H1 (cell line): Measurements from ENCODE around the gene DRAP1. TPM values are rescaled to one million over a fixed set of nuclear protein-coding genes. Genes with fewer than 3 reads are reported as not detected.

Experiments
- CTCF ChIA-PET: fragments of 300-600 bp; sonication (Branson Sonifier 250); formaldehyde crosslinking; loops from one replicate; lab custom pipeline; 2021; ENCODE audit not compliant: partially characterized antibody; lab: Charles Lee
- POLR2A ChIA-PET: fragments of 300-600 bp; sonication (Branson Sonifier 250); formaldehyde crosslinking; loops from one replicate; lab custom pipeline; 2021; ENCODE audit warnings: inconsistent platforms; ENCODE audit not compliant: partially characterized antibody; lab: Charles Lee
- DNase-seq, 2 experiments: peaks; one replicate each; pipeline versions ENCODE4 v3.0.0 to v3.0.0-alpha.2; 2010 to 2022; ENCODE audit warnings: low spot score in 2 of 2, low read depth in 1 of 2, mixed read lengths in 1 of 2
- FAIRE-seq: peaks from 2 replicates; lab custom pipeline; 2011; peaks lifted over from hg19 to GRCh38; lab: Jason Lieb, UNC
- H2AFZ ChIP-seq: 2 replicates; pipeline ENCODE4 v1.8.1; 2012; ENCODE audit warnings: low read length, inconsistent platforms
- H2AK5ac ChIP-seq: 2 replicates; pipeline ENCODE4 v1.6.1; 2013; ENCODE audit warnings: low read depth, low read length
- H2BK120ac ChIP-seq: replicated peaks from 2 replicates; pipeline ENCODE3; 2013; ENCODE audit warnings: low read depth, low read length, inconsistent platforms
- H2BK12ac ChIP-seq: 2 replicates; pipeline ENCODE4 v1.6.1; 2013; ENCODE audit warnings: low read depth, low read length
- H2BK15ac ChIP-seq: 2 replicates; pipeline ENCODE4 v1.6.1; 2013; ENCODE audit warnings: low read length
- H2BK20ac ChIP-seq: 2 replicates; pipeline ENCODE4 v1.6.1; 2013; ENCODE audit warnings: low read length
- H2BK5ac ChIP-seq: 2 replicates; pipeline ENCODE4 v1.6.1; 2013; ENCODE audit warnings: low read depth, low read length
- H3K14ac ChIP-seq: 2 replicates; pipeline ENCODE4 v1.6.1; 2013; ENCODE audit warnings: inconsistent platforms; ENCODE audit not compliant: insufficient read length
- H3K18ac ChIP-seq: 2 replicates; pipeline ENCODE4 v1.6.1; 2013; ENCODE audit warnings: low read length; ENCODE audit errors: extremely low read depth
- H3K23ac ChIP-seq: 2 replicates; pipeline ENCODE4 v1.6.1; 2013; ENCODE audit warnings: inconsistent platforms; ENCODE audit not compliant: insufficient read length
- H3K23me2 ChIP-seq: 2 replicates; pipeline ENCODE4 v1.6.1; 2013; ENCODE audit warnings: low read depth, low read length
- H3K27ac ChIP-seq: 2 replicates; pipeline ENCODE4 v1.6.1; 2011; ENCODE audit warnings: low read depth, low read length, inconsistent platforms
- H3K27me3 ChIP-seq, 4 experiments: replicated peaks in 1 of 4; 1 replicate in 1 of 4; 2 replicates in 3 of 4; pipeline versions ENCODE4 v1.6.1 to v1.8.1; 2011 to 2013; ENCODE audit warnings: low read length in 3 of 4, mild to moderate bottlenecking in 3 of 4, inconsistent platforms in 2 of 4, mixed read lengths in 2 of 4, moderate library complexity in 1 of 4; ENCODE audit not compliant: control insufficient read depth in 3 of 4, insufficient read depth in 3 of 4; ENCODE audit errors: extremely low read depth in 1 of 4
- H3K36me3 ChIP-seq, 4 experiments: 2 replicates each; pipeline versions ENCODE4 v1.6.1 to v1.8.1; 2011 to 2013; ENCODE audit warnings: mild to moderate bottlenecking in 4 of 4, low read length in 3 of 4, moderate library complexity in 2 of 4, control low read depth in 1 of 4, inconsistent platforms in 1 of 4; ENCODE audit not compliant: insufficient read depth in 4 of 4, control insufficient read depth in 2 of 4
- H3K4ac ChIP-seq: replicated peaks from 2 replicates; pipeline ENCODE3; 2013; ENCODE audit warnings: low read length, low read depth, mixed read lengths, inconsistent platforms; ENCODE audit not compliant: insufficient read length
- H3K4me1 ChIP-seq, 4 experiments: replicated peaks in 1 of 4; 1 replicate in 1 of 4; 2 replicates in 3 of 4; pipeline versions ENCODE4 v1.6.1 to v1.8.1; 2011 to 2013; ENCODE audit warnings: low read length in 3 of 4, inconsistent platforms in 2 of 4, mixed read lengths in 1 of 4; ENCODE audit not compliant: insufficient read depth in 4 of 4, control insufficient read depth in 3 of 4
- H3K4me2 ChIP-seq, 2 experiments: 2 replicates each; pipeline versions ENCODE4 v1.6.1 to v1.8.1; 2011 to 2013; ENCODE audit warnings: low read depth in 2 of 2, low read length in 2 of 2, control low read depth in 1 of 2, inconsistent platforms in 1 of 2, mild to moderate bottlenecking in 1 of 2; ENCODE audit not compliant: insufficient read depth in 1 of 2
- H3K4me3 ChIP-seq, 4 experiments: fragments of 200-600, 300-600 bp in 1 of 4; sonication (generic), shearing (Covaris generic), sonication (Bioruptor Twin) in 1 of 4; 2 replicates each; pipeline versions ENCODE4 v1.5.1 to v1.8.1; 2011 to 2016; ENCODE audit warnings: low read length in 4 of 4, low read depth in 3 of 4, control low read depth in 2 of 4, inconsistent platforms in 2 of 4, mild to moderate bottlenecking in 2 of 4, mixed read lengths in 1 of 4, moderate library complexity in 1 of 4; ENCODE audit not compliant: insufficient read depth in 2 of 4; ENCODE audit errors: extremely low read depth in 1 of 4
- H3K56ac ChIP-seq: replicated peaks from 2 replicates; pipeline ENCODE3; 2013; ENCODE audit warnings: low read depth, mild to moderate bottlenecking, mixed read lengths, low read length, inconsistent platforms; ENCODE audit not compliant: insufficient read length
- H3K79me1 ChIP-seq: 2 replicates; pipeline ENCODE4 v1.6.1; 2013; ENCODE audit warnings: low read depth, low read length, control low read depth
- H3K79me2 ChIP-seq, 2 experiments: 2 replicates each; pipeline versions ENCODE4 v1.6.1 to v1.8.1; 2012 to 2013; ENCODE audit warnings: low read length in 2 of 2, mild to moderate bottlenecking in 2 of 2, inconsistent platforms in 1 of 2; ENCODE audit not compliant: insufficient read depth in 2 of 2, control insufficient read depth in 1 of 2
- H3K9ac ChIP-seq, 4 experiments: replicated peaks in 1 of 4; 1 replicate in 1 of 4; 2 replicates in 3 of 4; pipeline versions ENCODE4 v1.6.1 to v1.8.1; 2011 to 2013; ENCODE audit warnings: low read depth in 3 of 4, low read length in 3 of 4, control low read depth in 2 of 4, mild to moderate bottlenecking in 2 of 4, moderate library complexity in 2 of 4, inconsistent platforms in 1 of 4; ENCODE audit errors: extremely low read depth in 1 of 4
- H3K9me3 ChIP-seq, 2 experiments: 2 replicates each; pipeline versions ENCODE4 v1.6.1 to v1.8.1; 2012 to 2013; ENCODE audit warnings: mild to moderate bottlenecking in 2 of 2, moderate library complexity in 2 of 2, control low read depth in 1 of 2, inconsistent platforms in 1 of 2, low read depth in 1 of 2, low read length in 1 of 2, mixed read lengths in 1 of 2; ENCODE audit not compliant: insufficient read depth in 2 of 2
- H4K20me1 ChIP-seq, 2 experiments: replicated peaks in 1 of 2; 2 replicates each; pipeline versions ENCODE3 to v1.8.1; 2011 to 2013; ENCODE audit warnings: inconsistent platforms in 2 of 2, low read length in 2 of 2, mild to moderate bottlenecking in 1 of 2; ENCODE audit not compliant: insufficient read depth in 2 of 2, control insufficient read depth in 1 of 2
- H4K5ac ChIP-seq: 2 replicates; pipeline ENCODE4 v1.6.1; 2013; ENCODE audit warnings: low read length, low read depth, mixed read lengths, inconsistent platforms; ENCODE audit not compliant: insufficient read length
- H4K8ac ChIP-seq: 2 replicates; pipeline ENCODE4 v1.8.0; 2013; ENCODE audit warnings: mild to moderate bottlenecking, moderate library complexity, low read length, inconsistent platforms; ENCODE audit not compliant: insufficient read depth; ENCODE audit errors: extremely low read depth
- H4K91ac ChIP-seq: replicated peaks from 2 replicates; pipeline ENCODE3; 2013; ENCODE audit warnings: low read length, mixed read lengths, inconsistent platforms; ENCODE audit not compliant: insufficient read length
- CBX5 ChIP-seq: fragments of 300-800, 300-1000 bp; sonication (generic); IDR thresholded peaks from 2 replicates; pipeline ENCODE4 v1.7.1; 2016; ENCODE audit warnings: antibody characterized with exemption, low read length, low read depth
- CBX8 ChIP-seq: fragments of 300-800, 300-1000 bp; sonication (generic); IDR thresholded peaks from 2 replicates; pipeline ENCODE4 v1.7.1; 2016; ENCODE audit warnings: low read depth, low read length, borderline replicate concordance
- CREB1 ChIP-seq: IDR thresholded peaks from 2 replicates; pipeline ENCODE4 v1.6.1; 2012; ENCODE audit warnings: inconsistent platforms
- EZH2 ChIP-seq: fragments of 200-600 bp; sonication (generic); IDR thresholded peaks from 2 replicates; pipeline ENCODE4 v1.7.1; 2012; ENCODE audit warnings: low read depth, mild to moderate bottlenecking, moderate library complexity, low read length, inconsistent platforms; ENCODE audit not compliant: severe bottlenecking
- HDAC2 ChIP-seq, 2 experiments: fragments of 300-600 bp in 1 of 2; sonication (generic) in 1 of 2; IDR thresholded peaks; 2 replicates each; pipeline ENCODE4 v1.6.1; 2011 to 2012; ENCODE audit warnings: low read depth in 2 of 2, low read length in 2 of 2, mild to moderate bottlenecking in 2 of 2, moderate library complexity in 2 of 2, borderline replicate concordance in 1 of 2, inconsistent platforms in 1 of 2
- MAFK ChIP-seq: IDR thresholded peaks from 2 replicates; pipeline ENCODE4 v1.6.1; 2012; ENCODE audit warnings: low read depth, mild to moderate bottlenecking, improper control_type of control experiment, low read length
- POLR2A ChIP-seq, 2 experiments: IDR thresholded peaks; 1 replicate in 1 of 2; 2 replicates in 1 of 2; pipeline ENCODE4 v1.6.1; 2011; ENCODE audit warnings: low read depth in 2 of 2, low read length in 2 of 2, mild to moderate bottlenecking in 2 of 2; ENCODE audit errors: control extremely low read depth in 1 of 2
- RXRA ChIP-seq: IDR thresholded peaks from 2 replicates; pipeline ENCODE4 v1.6.1; 2011; ENCODE audit warnings: low read depth, mild to moderate bottlenecking, low read length, moderate library complexity; ENCODE audit not compliant: insufficient read depth
- SP4 ChIP-seq: IDR thresholded peaks from 2 replicates; pipeline ENCODE4 v1.6.1; 2012; ENCODE audit warnings: low read length, inconsistent platforms
- WGBS, 2 experiments: shearing (Covaris generic) in 1 of 2; methylation state at CpG; one replicate each; pipeline versions ENCODE4 v1.1.6 to v1.1.7; 2013 to 2015; ENCODE audit warnings: low lambda C conversion rate in 2 of 2, mixed read lengths in 2 of 2, inconsistent platforms in 1 of 2, low coverage in 1 of 2, missing lambda C conversion rate in 1 of 2; ENCODE audit not compliant: insufficient replicate concordance in 2 of 2, insufficient coverage in 1 of 2, insufficient read length in 1 of 2; ENCODE audit errors: extremely low coverage in 1 of 2, missing lambda C conversion rate in 1 of 2; 5-methylcytosine and 5-hydroxymethylcytosine counted together
- polyA plus RNA-seq, 7 experiments: library from polyadenylated mRNA; depleted of rRNA in 3 of 7; stranded (reverse) in 5 of 7; unstranded in 2 of 7; fragments of >200 nt in 5 of 7; fragments of 200-250 nt in 2 of 7; gene quantifications; 1 replicate in 5 of 7; 2 replicates in 1 of 7; 4 replicates in 1 of 7; pipeline versions ENCODE4 v1.2.1 to v1.2.3, GENCODE V29; 2011 to 2013; ENCODE audit warnings: missing spikeins in 2 of 7, mixed read lengths in 2 of 7
- total RNA-seq: library from RNA; stranded (reverse); fragmentation: NEBNext Ultra II Directional; extraction: Animal tissue kit (Norgen Biotek cat#: 25700); gene quantifications from 2 replicates; pipeline ENCODE4 v1.2.1, GENCODE V29; 2021
- TF ChIP-seq, protein P1 (sequence below): IDR thresholded peaks from 2 replicates; pipeline ENCODE4 v1.6.1; 2012; ENCODE audit warnings: low read length, inconsistent platforms

The DRAP1 gene
- total and polyA plus RNA-seq, 2 of the 8 experiments (the other 6 are each of a cell fraction or from before 2014, with no cell fraction given), result 62.5 to 98.7 TPM

DNA sequence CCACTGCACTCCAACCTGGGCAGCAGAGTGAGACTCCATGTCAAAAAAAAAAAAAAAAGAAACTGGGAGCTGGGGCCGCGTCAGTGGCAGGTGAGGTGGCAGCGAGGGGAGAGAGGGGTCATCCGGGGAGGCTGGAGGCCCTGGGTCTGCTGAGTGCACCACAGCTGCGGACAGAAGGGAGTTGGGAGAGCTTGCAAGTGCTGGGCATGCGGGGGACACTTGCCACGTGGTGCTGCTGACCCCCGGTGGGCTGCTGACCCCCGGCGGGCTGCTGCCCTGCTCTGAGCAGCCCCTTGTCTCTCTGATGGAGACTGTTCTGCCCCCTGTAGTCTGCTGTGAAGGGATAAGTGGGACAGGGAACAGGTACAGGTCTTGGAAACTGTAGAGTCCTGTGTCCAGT, 2.6 kb downstream of the DRAP1 start:
- CTCF ChIA-PET, result interaction anchor here (0.6 to 3.5 kb wide), 8 partner anchors 9 to 381 kb away, joined by 3 to 19 read pairs (median 4); partner anchors contain the start of gene FIBP
- no peak overlapping the region for H4K8ac ChIP-seq
- no peak overlapping the region for H3K27ac ChIP-seq
- H2AK5ac ChIP-seq, result no peak overlapping the region
- peaks cover 0 to 8% (median 5%) of the 10 kb centered on the region in 4 experiments; a peak in 4 of 8 replicates for H3K36me3 ChIP-seq
- no peak overlapping the region for H3K4ac ChIP-seq
- H3K56ac ChIP-seq, result no peak overlapping the region
- peaks cover 13% of the 10 kb centered on the region; the same call in 1 of the 2 replicates for H3K23me2 ChIP-seq
- no peak overlapping the region for H2BK5ac ChIP-seq
- H3K27me3 ChIP-seq, result no peaks in the 10 kb centered on the region
- TF ChIP-seq CBX5 (no peak), CBX8 (no peak), RXRA (no peak), CREB1 (no peak), HDAC2 (IDR thresholded peaks at IDR 0.05; ENCODE audit: borderline replicate concordance in 1 of 2, low read depth in 2 of 2, low read length in 2 of 2) (no peak), EZH2 (no peak), SP4 (no peak), MAFK (no peak), POLR2A (IDR thresholded peaks at IDR 0.05; ENCODE audit: control extremely low read depth in 1 of 2, low read depth in 2 of 2, low read length in 2 of 2) (no peak)
- TF ChIP-seq, protein P1, sequence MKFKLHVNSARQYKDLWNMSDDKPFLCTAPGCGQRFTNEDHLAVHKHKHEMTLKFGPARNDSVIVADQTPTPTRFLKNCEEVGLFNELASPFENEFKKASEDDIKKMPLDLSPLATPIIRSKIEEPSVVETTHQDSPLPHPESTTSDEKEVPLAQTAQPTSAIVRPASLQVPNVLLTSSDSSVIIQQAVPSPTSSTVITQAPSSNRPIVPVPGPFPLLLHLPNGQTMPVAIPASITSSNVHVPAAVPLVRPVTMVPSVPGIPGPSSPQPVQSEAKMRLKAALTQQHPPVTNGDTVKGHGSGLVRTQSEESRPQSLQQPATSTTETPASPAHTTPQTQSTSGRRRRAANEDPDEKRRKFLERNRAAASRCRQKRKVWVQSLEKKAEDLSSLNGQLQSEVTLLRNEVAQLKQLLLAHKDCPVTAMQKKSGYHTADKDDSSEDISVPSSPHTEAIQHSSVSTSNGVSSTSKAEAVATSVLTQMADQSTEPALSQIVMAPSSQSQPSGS, result no peak
- H3K4me2 ChIP-seq, result no peak overlapping the region
- 98% methylated on average over 7 of the region's 10 CpGs; no CpG with 5 or more reads in 1 of the 2 experiments for WGBS, 2 experiments
- peaks cover 0 to 3% of the 10 kb centered on the region in 2 experiments for H4K20me1 ChIP-seq
- POLR2A ChIA-PET, result interaction anchor here (0.8 to 3.0 kb wide), 5 partner anchors 10 to 49 kb away, joined by 3 to 12 read pairs (median 4); no protein-coding TSS in a partner anchor
- no peak overlapping the region for H4K5ac ChIP-seq
- H3K4me1 ChIP-seq, result peaks cover 0 to 15% (median 9%) of the 10 kb centered on the region in 4 experiments; a peak in 3 of 7 replicates
- H3K14ac ChIP-seq, result no peak overlapping the region
- no peak overlapping the region for H2BK20ac ChIP-seq
- no peak overlapping the region for H4K91ac ChIP-seq
- H2AFZ ChIP-seq, result no peak overlapping the region
- H2BK15ac ChIP-seq, result no peak overlapping the region
- peaks cover 7% of the 10 kb centered on the region; the same call in 1 of the 2 replicates for H3K79me1 ChIP-seq
- H3K9me3 ChIP-seq, result no peaks in the 10 kb centered on the region
- H2BK120ac ChIP-seq, result no peak overlapping the region
- no peak overlapping the region for H3K18ac ChIP-seq
- FAIRE-seq, result no peak
- no peak overlapping the region for H3K23ac ChIP-seq
- no peak overlapping the region for H2BK12ac ChIP-seq
- DNase-seq, result no peak
- no peak overlapping the region for H3K4me3 ChIP-seq
- peaks cover 0 to 7% of the 10 kb centered on the region in 2 experiments; a peak in 2 of 4 replicates for H3K79me2 ChIP-seq
- H3K9ac ChIP-seq, result no peak overlapping the region
